ENCODE measurements around the gene EPB42.
"Not testable (repeated sequence)": the region's sequence is repeated elsewhere in the genome, so short reads cannot be mapped to it uniquely, and the experiment has no call there.

The EPB42 gene

DNA sequence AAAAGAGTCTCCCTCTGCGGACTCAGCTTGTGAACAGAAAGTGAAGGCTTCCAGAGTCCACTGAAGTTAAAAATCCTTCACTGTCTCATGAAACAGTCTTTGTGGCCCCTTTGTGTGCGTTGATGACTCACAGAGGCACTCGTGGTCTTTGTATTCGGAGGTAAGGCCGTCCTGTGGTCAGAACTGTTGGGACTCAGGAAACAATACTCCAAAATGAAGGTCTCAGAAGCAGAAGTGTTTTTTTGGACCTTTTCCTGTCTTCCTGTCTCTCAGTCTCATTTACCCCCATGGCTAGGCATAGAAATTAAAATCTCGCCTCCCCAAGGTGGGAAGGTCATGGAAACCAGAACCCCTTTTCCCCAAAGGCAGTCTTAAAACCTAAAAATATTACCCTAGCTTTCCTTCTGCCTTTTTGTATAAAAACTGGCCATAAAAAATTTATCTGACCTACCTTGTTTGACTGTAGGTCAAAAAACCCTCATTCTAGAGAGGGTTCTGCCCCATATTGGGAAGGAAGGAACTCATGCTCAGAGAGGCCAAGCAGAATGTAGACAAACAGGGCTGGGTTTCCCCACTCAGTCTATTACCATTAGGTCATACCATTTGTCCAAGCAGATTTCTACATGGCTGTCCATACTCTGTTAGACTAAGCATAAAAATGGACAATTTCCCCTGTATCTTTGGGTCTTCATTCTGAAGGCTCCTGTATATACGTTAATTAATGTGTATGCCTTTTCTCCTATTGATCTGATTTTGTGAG lies 19.1 kb upstream of the EPB42 start:
- no peak for DNase-seq

- no peak for DNase-seq
Measured at GRCh38 chr15:43238671-43239131, 17.9 kb upstream of the EPB42 start.

DNA sequence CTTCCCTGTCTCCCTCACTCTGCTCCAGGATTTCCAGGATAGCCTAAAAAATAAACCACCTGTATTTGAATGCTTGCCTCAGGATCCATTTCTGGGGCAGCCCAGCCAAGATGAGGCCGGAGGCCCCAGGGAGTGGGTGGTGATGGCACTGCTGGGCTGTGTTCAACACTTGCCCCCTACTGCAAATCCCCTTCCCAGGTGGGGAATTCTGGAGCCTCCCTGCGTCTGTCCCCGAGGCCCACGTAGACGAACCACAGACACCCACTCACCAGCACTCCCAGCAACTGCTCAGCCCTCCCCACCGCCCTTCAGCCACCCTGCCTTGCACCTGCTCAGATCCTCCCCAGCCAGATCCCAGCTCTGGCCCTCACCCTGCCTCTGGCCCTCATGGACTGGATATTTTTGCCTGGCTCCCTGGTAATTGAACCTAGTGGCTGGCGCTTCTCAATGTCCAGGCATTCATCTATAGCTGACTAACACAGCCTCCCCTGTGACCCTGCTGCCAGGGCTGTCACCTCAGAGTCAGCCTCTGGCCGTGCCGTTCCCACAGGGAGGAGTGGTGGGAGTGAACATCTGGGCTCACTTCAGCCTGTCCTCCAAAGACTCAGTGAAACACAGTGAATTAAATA lies 17.1 kb upstream of the EPB42 start:
- no peak for DNase-seq

DNA sequence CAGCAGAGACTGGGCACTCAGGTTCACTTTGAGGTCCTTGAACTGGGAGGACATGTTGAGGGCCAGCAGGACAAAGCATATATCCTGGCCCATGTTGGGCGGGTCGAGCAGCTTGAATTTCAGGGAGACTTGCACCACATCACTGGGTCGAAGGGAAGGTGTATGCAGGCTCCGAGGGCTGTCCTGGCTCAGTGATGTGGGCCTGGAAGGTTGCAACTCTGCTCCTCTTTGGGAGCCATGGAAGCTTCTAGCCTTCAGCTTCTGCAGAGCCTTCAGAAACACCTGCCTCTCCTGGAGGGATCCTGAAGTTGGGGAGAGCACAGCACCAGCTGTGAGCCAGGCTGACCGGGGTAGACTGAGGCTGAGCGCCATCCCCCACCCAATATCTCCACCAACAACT lies 14.7 kb upstream of the EPB42 start:
- DNase-seq = no peak

DNA sequence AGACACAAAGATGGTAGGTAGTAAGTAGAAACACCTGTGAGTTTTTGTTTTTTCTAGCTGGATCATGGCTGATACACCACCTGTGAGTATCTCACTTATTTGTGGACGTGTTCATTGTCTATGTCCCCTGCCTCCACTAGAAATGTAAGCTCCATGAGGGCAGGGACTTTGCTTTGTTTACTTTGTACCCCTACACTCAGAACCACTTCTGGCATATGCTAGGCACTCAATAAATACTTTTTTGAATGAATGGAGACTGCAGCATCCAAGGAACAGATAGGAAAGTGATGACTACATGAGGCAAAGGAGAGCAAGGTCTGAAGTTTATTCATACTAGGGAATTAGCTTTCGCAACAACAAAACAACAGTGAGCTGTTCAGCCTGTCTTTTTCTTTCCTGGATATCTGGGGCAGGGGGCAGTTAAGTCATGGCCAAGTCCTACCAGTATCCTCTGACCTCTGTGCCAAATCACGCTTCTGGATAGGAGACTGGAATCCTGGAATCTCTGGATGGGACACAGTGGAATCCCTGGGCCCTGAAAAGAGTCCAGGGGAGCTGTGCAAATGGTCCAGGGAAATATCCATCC lies 11.6 kb upstream of the EPB42 start:
- DNase-seq = no peak

GRCh38 chr15:43230640-43231115 lies 9.9 kb upstream of the EPB42 start:
- no peak for DNase-seq

- no peak for DNase-seq
Measured at GRCh38 chr15:43229977-43230376, 9.2 kb upstream of the EPB42 start.

GRCh38 chr15:43226436-43227305 lies 5.9 kb upstream of the EPB42 start:
- DNase-seq = no peak

DNA sequence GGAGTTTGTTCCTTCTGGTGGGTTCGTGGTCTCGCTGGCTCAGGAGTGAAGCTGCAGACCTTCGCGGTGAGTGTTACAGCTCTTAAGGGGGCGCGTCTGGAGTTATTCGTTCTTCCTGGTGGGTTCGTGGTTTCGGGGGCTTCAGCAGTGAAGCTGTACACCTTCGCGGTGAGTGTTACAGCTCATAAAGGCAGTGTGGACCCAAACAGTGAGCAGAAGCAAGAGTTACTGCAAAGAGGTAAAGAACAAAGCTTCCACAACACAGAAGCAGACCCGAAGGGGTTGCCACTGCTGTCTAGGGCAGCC lies 5.1 kb upstream of the EPB42 start:
- DNase-seq = not testable (repeated sequence)

GRCh38 chr15:43225201-43225949 lies 4.6 kb upstream of the EPB42 start:
- DNase-seq = peak; percentile 37 to 65

- no peak for DNase-seq
Measured at GRCh38 chr15:43221422-43221821, 604 bp upstream of the EPB42 start.

GRCh38 chr15:43219929-43220928 lies 589 bp downstream of the EPB42 start:
- peak in 1 of 2 donors; percentile 3 for DNase-seq

DNA sequence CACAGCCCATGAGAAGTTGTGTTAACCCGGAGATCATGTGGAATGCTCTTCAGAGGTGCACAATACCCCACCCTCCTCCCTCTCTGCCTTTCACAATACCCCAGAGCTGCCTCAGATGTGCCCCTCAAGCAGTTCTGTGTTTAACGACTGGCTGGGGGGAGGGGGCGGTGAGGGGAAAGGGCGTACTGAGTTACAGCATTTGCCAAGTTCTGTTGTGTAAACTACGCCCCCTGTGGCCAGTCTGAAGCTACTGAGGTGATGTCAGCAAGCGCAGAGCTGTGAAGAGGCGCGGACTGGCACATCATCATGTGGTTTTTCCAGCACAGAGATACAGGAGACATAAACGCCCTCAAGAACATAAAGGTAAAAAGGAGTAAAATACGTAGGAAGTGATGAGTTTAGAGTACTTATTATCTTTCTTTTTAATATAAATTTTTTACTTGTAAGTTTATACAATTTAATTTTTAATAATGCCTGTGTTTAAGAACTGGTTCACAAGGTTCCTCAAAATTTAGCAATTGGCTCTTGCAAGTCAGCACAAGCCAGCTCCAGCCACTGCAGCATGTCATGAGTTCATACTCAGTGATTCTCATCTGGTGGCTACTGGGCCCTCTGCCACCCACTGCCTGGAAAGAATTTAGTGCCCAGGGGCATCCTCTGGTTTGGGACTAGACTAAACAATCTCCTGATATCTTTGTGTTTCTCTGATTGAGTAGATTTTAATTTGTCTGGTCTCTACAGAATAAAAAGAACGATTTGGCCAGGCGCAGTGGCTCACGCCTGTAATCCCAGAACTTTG lies 1.7 kb downstream of the EPB42 start:
- DNase-seq = no peak

DNA sequence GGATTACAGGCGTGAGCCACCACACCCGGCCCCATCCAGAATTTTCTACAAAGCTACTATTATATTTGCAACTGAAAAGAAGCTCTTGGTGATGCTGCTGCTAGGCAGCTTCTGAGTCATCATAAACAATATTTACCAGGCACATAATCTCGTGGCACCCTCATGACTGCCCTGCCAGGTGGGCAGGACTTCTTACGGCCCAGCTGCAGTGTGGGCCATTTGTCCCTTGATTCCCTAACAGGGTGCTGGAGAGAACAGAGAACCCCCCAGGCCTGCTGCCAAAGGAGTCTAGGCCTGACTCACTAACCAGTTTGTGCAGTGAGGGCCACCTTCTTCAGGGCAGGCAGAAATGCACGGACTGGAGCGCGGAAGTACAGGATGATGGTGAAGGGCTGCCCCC lies 4.9 kb downstream of the EPB42 start:
- DNase-seq = no peak

DNA sequence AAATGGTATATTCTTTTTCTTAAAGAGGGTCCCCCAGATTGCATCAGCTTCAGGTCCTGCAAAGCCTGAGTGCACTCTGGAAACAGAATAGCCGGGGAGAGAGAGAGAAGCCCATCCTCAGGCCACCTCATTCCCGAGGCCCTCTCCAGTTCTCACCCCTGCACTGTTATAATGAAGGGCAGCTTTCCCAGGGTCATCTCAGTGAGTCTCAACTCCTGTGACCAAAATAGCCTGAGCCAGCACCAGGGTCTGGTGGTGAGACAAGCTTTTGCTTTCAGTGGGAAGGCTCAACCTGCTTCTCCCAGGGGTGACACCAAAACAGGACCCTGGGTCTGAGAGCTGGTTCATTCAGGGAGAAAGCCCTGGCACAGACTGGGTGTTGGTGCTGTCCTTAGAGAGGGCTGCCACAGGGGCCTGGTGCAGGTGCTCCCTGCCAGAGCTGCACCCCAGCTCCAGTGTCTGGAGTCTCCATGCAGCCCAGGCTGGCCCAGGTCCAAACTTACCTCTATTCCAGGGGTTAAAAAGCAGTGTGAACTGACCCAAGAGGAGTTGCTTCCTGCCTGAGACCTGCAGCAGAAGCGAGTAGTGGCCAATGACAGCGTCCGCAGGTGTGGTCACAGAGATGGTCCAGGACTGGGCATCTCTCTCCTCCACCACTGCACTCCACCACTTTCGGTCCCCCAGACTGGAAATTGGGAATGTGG lies 6.1 kb downstream of the EPB42 start:
- DNase-seq = no peak

GRCh38 chr15:43214169-43214568 lies 6.6 kb downstream of the EPB42 start:
- DNase-seq = no peak

DNA sequence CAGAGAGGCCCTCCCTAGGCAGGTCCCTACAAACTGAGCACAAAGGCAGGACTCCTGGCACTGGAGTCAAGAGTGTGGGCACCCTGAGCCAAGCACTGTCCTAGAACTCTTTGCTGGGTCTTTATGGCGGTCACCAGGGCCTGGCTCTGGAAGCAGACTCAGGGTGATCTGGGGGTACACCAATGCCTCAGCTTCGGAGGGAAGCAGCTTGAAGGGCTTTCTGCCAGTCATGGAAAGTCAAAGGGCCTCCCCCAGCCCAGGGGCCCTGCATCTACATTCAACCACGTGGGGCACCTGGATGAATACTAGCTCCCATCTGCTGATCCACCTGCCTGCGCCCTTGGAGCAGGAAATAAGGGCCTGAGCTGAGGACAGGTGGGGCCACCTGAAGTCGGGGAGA lies 7.4 kb downstream of the EPB42 start:
- DNase-seq = no peak

DNA sequence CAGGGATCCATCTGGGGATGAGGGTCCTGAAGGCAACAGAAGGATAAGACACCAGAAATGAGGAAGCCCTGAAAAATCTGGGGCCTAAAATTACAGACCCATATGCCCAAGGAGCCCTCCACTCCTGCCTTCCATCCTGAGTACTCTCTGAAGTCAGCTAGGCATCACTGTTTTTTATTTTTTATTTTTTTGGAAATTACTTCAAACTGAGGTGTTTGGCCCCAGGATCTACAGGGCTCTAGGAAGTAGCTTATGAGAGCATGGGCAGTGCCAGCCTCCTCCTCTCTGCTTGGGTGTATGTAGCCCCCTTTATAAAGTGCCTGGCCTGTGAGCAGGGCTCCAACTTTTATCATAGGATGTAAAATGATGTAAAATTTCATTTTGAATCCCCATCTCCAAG lies 7.9 kb downstream of the EPB42 start:
- DNase-seq = no peak

GRCh38 chr15:43212299-43212698 lies 8.5 kb downstream of the EPB42 start:
- DNase-seq = no peak
